GM12878 (cell line): Measurements from ENCODE around the gene CTNNA2. TPM values are rescaled to one million over a fixed set of nuclear protein-coding genes. Genes with fewer than 3 reads are reported as not detected.

Experiments
- ATAC-seq: fragments of 200-7000 bp; cut with Tn5 transposase; 3 replicates; pipeline ENCODE4 v1.9.1; 2020; ENCODE audit warnings: mild to moderate bottlenecking, moderate library complexity
- BruUV-seq: library from RNA; stranded (reverse); fragments of 400-500 nt; replicated peaks from 2 replicates; lab custom pipeline; 2021; lab: Mats Ljungman, UMichigan
- CTCF ChIA-PET: fragments of 300-600 bp; sonication (Branson Sonifier 250); formaldehyde crosslinking; extraction: SDS; loops from one replicate; lab custom pipeline; 2021; ENCODE audit warnings: inconsistent platforms; lab: Yijun Ruan, JAX
- POLR2A ChIA-PET: fragments of 350-600 bp; formaldehyde crosslinking; extraction: SDS; loops from one replicate; lab custom pipeline; 2021; ENCODE audit warnings: inconsistent platforms; lab: Charles Lee
- RAD21 ChIA-PET: fragments of 300-600 bp; sonication (Branson Sonifier 250); formaldehyde crosslinking; loops from one replicate; lab custom pipeline; 2023; ENCODE audit warnings: antibody characterized with exemption; ENCODE audit not compliant: unreplicated experiment; lab: Charles Lee
- SMC1A ChIA-PET: fragments of 300-600 bp; sonication (Branson Sonifier 250); formaldehyde crosslinking; loops from one replicate; lab custom pipeline; 2023; ENCODE audit not compliant: unreplicated experiment, uncharacterized antibody; lab: Charles Lee
- DNase-seq: peaks from one replicate; pipeline ENCODE4 v3.0.0-alpha.2; 2011; ENCODE audit warnings: low read depth, low spot score
- FAIRE-seq: peaks from 3 replicates; lab custom pipeline; 2011; peaks lifted over from hg19 to GRCh38; lab: Jason Lieb, UNC
- H2AFZ ChIP-seq: 2 replicates; pipeline ENCODE4 v1.6.0; 2011; ENCODE audit warnings: low read depth, low read length, control low read depth; ENCODE audit not compliant: control insufficient read depth
- H3K27ac ChIP-seq: 2 replicates; pipeline ENCODE4 v1.5.1; 2011; ENCODE audit warnings: control low read depth; ENCODE audit not compliant: control insufficient read depth, insufficient read depth
- H3K27me3 ChIP-seq, 2 experiments: replicated peaks in 1 of 2; 2 replicates each; pipeline versions ENCODE4 v1.6.0 to v1.6.1; 2011; ENCODE audit warnings: low read length in 1 of 2; ENCODE audit not compliant: control insufficient read depth in 2 of 2, insufficient read depth in 2 of 2
- H3K36me3 ChIP-seq, 2 experiments: 2 replicates each; pipeline ENCODE4 v1.5.1; 2011; ENCODE audit warnings: low read length in 1 of 2; ENCODE audit not compliant: control insufficient read depth in 2 of 2, insufficient read depth in 2 of 2
- H3K4me1 ChIP-seq: 2 replicates; pipeline ENCODE4 v1.6.1; 2011; ENCODE audit warnings: mild to moderate bottlenecking, low read length, moderate library complexity, mixed read lengths; ENCODE audit not compliant: control insufficient read depth, insufficient read depth
- H3K4me2 ChIP-seq: 2 replicates; pipeline ENCODE4 v1.6.0; 2011; ENCODE audit warnings: control low read depth; ENCODE audit not compliant: control insufficient read depth, insufficient read depth
- H3K4me3 ChIP-seq: fragments of 200-600 bp; sonication (generic); 2 replicates; pipeline ENCODE4 v1.5.1; 2016
- H3K79me2 ChIP-seq: 2 replicates; pipeline ENCODE4 v1.6.0; 2011; ENCODE audit warnings: low read length; ENCODE audit not compliant: control insufficient read depth, insufficient read depth
- H3K9ac ChIP-seq: 2 replicates; pipeline ENCODE4 v1.8.0; 2011; ENCODE audit warnings: low read length, control low read depth, mixed read lengths; ENCODE audit not compliant: control insufficient read depth, insufficient read depth
- H3K9me3 ChIP-seq: replicated peaks from 3 replicates; pipeline ENCODE4 v1.5.1; 2011; ENCODE audit warnings: mild to moderate bottlenecking, low read length; ENCODE audit not compliant: control insufficient read depth, insufficient read depth
- H4K20me1 ChIP-seq: 2 replicates; pipeline ENCODE4 v1.6.0; 2011; ENCODE audit not compliant: control insufficient read depth, insufficient read depth
- IRF4 ChIP-seq: IDR thresholded peaks from 2 replicates; pipeline ENCODE4 v1.6.1; 2011; ENCODE audit warnings: low read depth, low read length
- IRF5 ChIP-seq: fragments of 450-650 bp; IDR thresholded peaks from 2 replicates; pipeline ENCODE4 v1.6.1; 2017; ENCODE audit warnings: borderline replicate concordance
- JUND ChIP-seq: IDR thresholded peaks from 2 replicates; pipeline ENCODE4 v1.6.1; 2012; ENCODE audit warnings: low read depth, mild to moderate bottlenecking, low read length, improper control_type of control experiment, moderate library complexity
- KAT2A ChIP-seq: conservative IDR thresholded peaks from 2 replicates; pipeline ENCODE4 v1.6.1; 2011; ENCODE audit warnings: low read depth, low read length; ENCODE audit not compliant: control insufficient read depth
- NFIC ChIP-seq: IDR thresholded peaks from 2 replicates; pipeline ENCODE4 v1.6.1; 2012; ENCODE audit warnings: low read depth, mild to moderate bottlenecking, inconsistent platforms, low read length, moderate library complexity
- SMAD1 ChIP-seq: fragments of 450-650 bp; IDR thresholded peaks from 2 replicates; pipeline ENCODE4 v1.6.1; 2018; ENCODE audit warnings: mild to moderate bottlenecking, low read depth; ENCODE audit not compliant: partially characterized antibody
- TAF1 ChIP-seq: IDR thresholded peaks from 2 replicates; pipeline ENCODE4 v1.6.1; 2011; ENCODE audit warnings: mild to moderate bottlenecking, low read depth, low read length, borderline replicate concordance
- TBL1XR1 ChIP-seq: IDR thresholded peaks from 2 replicates; pipeline ENCODE4 v1.6.1; 2012; ENCODE audit warnings: low read depth, low read length, improper control_type of control experiment
- TCF3 ChIP-seq: IDR thresholded peaks from 2 replicates; pipeline ENCODE4 v1.6.1; 2012; ENCODE audit warnings: low read depth, mild to moderate bottlenecking, low read length, borderline replicate concordance; ENCODE audit not compliant: insufficient read depth
- ZBTB11 ChIP-seq: fragments of 450-650 bp; formaldehyde crosslinking; IDR thresholded peaks from 2 replicates; pipeline ENCODE4 v1.5.0; 2022; ENCODE audit warnings: mild to moderate bottlenecking, missing genetic modification characterization
- ZSCAN29 ChIP-seq: fragments of 450-650 bp; IDR thresholded peaks from 2 replicates; pipeline ENCODE4 v1.6.1; 2017; ENCODE audit warnings: mild to moderate bottlenecking, moderate library complexity
- WGBS: methylation state at CpG from one replicate; pipeline ENCODE4 v1.1.6; 2016; ENCODE audit warnings: low lambda C conversion rate; ENCODE audit not compliant: insufficient replicate concordance, insufficient coverage; ENCODE audit errors: missing lambda C conversion rate; 5-methylcytosine and 5-hydroxymethylcytosine counted together
- in situ Hi-C: fragments of 300-500 bp; cut with MboI; formaldehyde crosslinking; loops from 9 replicates; pipeline ENCODE4 v1.14.3; 2018; ENCODE audit warnings: mixed read lengths
- intact Hi-C: fragments of 100-400 bp; cut with micrococcal nuclease; formaldehyde crosslinking; loops from one replicate; pipeline ENCODE4 v1.14.2; 2022; ENCODE audit not compliant: unreplicated experiment
- polyA plus RNA-seq, 11 experiments: library from polyadenylated mRNA; depleted of rRNA in 4 of 11; unstranded in 6 of 11; stranded (reverse) in 5 of 11; fragments of >200 nt; fragmentation: Nextera tagmentation in 4 of 11; fragmentation: Illumina TruSeq in 1 of 11; extraction: Ambion mirVana in 4 of 11; extraction: Trizol in 1 of 11; gene quantifications; 1 replicate in 1 of 11; 2 replicates in 10 of 11; pipeline versions ENCODE4 v1.2.1 to v1.2.3, GENCODE V29; 2011 to 2016; ENCODE audit warnings: inconsistent platforms in 2 of 11, missing spikeins in 2 of 11, low read depth in 1 of 11
- total RNA-seq, 4 experiments: library from RNA; depleted of rRNA in 3 of 4; stranded (reverse); fragments of >200 nt in 3 of 4; fragmentation: Illumina TruSeq in 1 of 4; extraction: Trizol in 1 of 4; gene quantifications; 2 replicates each; pipeline versions ENCODE4 v1.2.1 to v1.2.3, GENCODE V29; 2013 to 2021

Gene CTNNA2
- total and polyA plus RNA-seq, 10 of the 15 experiments (the other 5 are each of a cell fraction or from before 2014, with no cell fraction given) = 2.4 to 36.2 (median 6.6) TPM

- H3K27me3 ChIP-seq = no peaks in the 10 kb centered on the region
- no peak for DNase-seq
- no peaks in the 10 kb centered on the region for H4K20me1 ChIP-seq
- H3K4me3 ChIP-seq = no peak overlapping the region
- CTCF ChIA-PET = no interaction called here
- RAD21 ChIA-PET = no interaction called here
- SMC1A ChIA-PET = no interaction called here
- no peak overlapping the region for H2AFZ ChIP-seq
- no TSS peak for BruUV-seq
- no peaks in the 10 kb centered on the region for H3K79me2 ChIP-seq
- no peaks in the 10 kb centered on the region for H3K9me3 ChIP-seq
- POLR2A ChIA-PET = no interaction called here
- no peak overlapping the region for H3K9ac ChIP-seq
- ATAC-seq = no peak
- FAIRE-seq = no peak
- H3K4me1 ChIP-seq = no peaks in the 10 kb centered on the region
- H3K4me2 ChIP-seq = no peak overlapping the region
- in situ Hi-C loops (no loop called here), intact Hi-C loops (no loop called here)
- WGBS = 1% methylated on average over 4 of the region's 4 CpGs
- H3K36me3 ChIP-seq = no peaks in the 10 kb centered on the region
- no peak for TF ChIP-seq IRF4
- no peak for TF ChIP-seq IRF5
- no peak for TF ChIP-seq KAT2A
- TF ChIP-seq TAF1 = no peak
- no peak for TF ChIP-seq ZSCAN29
- TF ChIP-seq TBL1XR1 = no peak
- no peak for TF ChIP-seq ZBTB11 (CRISPR knock-in tag)
- TF ChIP-seq TCF3 = no peak
- TF ChIP-seq SMAD1 = no peak
- no peak for TF ChIP-seq NFIC
- no peak for TF ChIP-seq JUND
- H3K27ac ChIP-seq = no peak overlapping the region
These were observed 153.6 kb downstream of the CTNNA2 start for GRCh38 chr2:79666430-79666829.
